Activated CD4-positive, alpha-beta memory T cell treated with anti-CD3 and anti-CD28 coated beads for 36 hours (primary cell): ENCODE measurements around the gene GMDS. TPM values are rescaled to one million over a fixed set of nuclear protein-coding genes. Genes with fewer than 3 reads are reported as not detected.

Source experiments
- CTCF ChIA-PET: fragments of 350-600 bp; sonication (Branson Sonifier 250); formaldehyde crosslinking; loops from one replicate; lab custom pipeline; 2021; ENCODE audit warnings: antibody characterized with exemption, inconsistent platforms; lab: Charles Lee
- POLR2A ChIA-PET: fragments of 350-600 bp; sonication (Branson Sonifier 250); formaldehyde crosslinking; loops from one replicate; lab custom pipeline; 2021; ENCODE audit warnings: antibody characterized with exemption; lab: Charles Lee
- DNase-seq: peaks from one replicate; pipeline ENCODE4 v3.0.0-alpha.2; 2020
- H3K27ac Mint-ChIP-seq: one replicate; pipeline ENCODE4 v1.8.0; 2021; ENCODE audit warnings: mixed read lengths
- H3K27me3 Mint-ChIP-seq: one replicate; pipeline ENCODE4 v1.8.0; 2021; ENCODE audit warnings: mixed read lengths
- H3K36me3 Mint-ChIP-seq: one replicate; pipeline ENCODE4 v1.8.0; 2021; ENCODE audit warnings: mixed read lengths
- H3K4me1 Mint-ChIP-seq: one replicate; pipeline ENCODE4 v1.8.0; 2021; ENCODE audit warnings: low read depth, mixed read lengths
- H3K4me3 Mint-ChIP-seq: one replicate; pipeline ENCODE4 v1.8.0; 2021; ENCODE audit warnings: mild to moderate bottlenecking, mixed read lengths
- H3K9me3 Mint-ChIP-seq: one replicate; pipeline ENCODE4 v1.8.0; 2021; ENCODE audit warnings: mixed read lengths
- intact Hi-C: fragments of 100-400 bp; cut with micrococcal nuclease; formaldehyde crosslinking; loops from one replicate; pipeline ENCODE4 v1.15.1; 2023
- total RNA-seq, 2 experiments: library from RNA; stranded (reverse); gene quantifications; one replicate each; pipeline ENCODE4 v1.2.3, GENCODE V29; 2021

Gene GMDS
- total RNA-seq, 2 experiments from 2014 or later = 34.7 to 36.4 TPM

DNA sequence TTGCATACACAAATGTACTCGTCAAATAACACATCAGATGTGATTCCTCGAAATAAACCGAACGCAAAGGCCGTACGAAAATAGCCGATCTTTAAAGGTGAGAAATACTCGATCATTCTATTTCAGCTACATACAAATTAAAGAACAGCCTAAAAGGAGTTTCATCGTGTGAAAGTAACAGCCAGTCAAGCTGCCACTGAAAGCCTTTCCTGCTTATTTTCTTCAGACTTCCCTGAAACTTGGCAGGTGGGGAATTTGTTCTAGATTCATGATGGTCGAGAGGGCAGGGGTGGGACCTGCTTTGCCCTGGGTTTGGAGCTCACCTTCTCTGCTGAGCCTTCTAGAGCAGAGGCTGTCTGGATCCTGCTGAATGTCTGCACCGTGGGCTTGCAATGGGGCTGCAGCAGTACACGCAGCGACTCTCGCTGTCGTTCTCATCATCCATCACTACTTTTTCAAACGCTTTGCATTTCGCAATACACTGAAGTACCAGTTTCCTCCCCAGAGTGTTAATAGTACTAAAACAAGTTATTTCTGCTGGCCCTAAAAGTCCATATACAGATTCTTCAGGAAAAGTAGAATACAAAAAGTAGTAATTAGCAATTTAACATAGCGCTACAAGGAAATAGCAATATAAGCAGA, 619.5 kb downstream of the GMDS start:
- no peak for DNase-seq
- H3K27ac Mint-ChIP-seq = no peak overlapping the region
- H3K4me3 Mint-ChIP-seq = no peak overlapping the region
- intact Hi-C loops = loop anchor here (2.0 kb wide), 1 partner anchor 19 kb away; no protein-coding TSS in a partner anchor
- H3K9me3 Mint-ChIP-seq = no peaks in the 10 kb centered on the region
- H3K36me3 Mint-ChIP-seq = peaks cover 15% of the 10 kb centered on the region
- H3K4me1 Mint-ChIP-seq = peaks cover 11% of the 10 kb centered on the region
- ChIA-PET POLR2A (no interaction called here), CTCF (interaction anchor here (0.7 to 2.5 kb wide), 4 partner anchors 18 to 1008 kb away, joined by 3 to 11 read pairs (median 4); no protein-coding TSS in a partner anchor)
- peaks cover 52% of the 10 kb centered on the region for H3K27me3 Mint-ChIP-seq

- Mint-ChIP-seq H3K4me3 (peak overlapping the region; percentile 49), H3K36me3 (peaks cover 15% of the 10 kb centered on the region), H3K27me3 (peaks cover 52% of the 10 kb centered on the region), H3K27ac (no peak overlapping the region), H3K4me1 (peaks cover 11% of the 10 kb centered on the region), H3K9me3 (no peaks in the 10 kb centered on the region)
- ChIA-PET POLR2A (interaction anchor here (0.6 kb wide), 1 partner anchor 814 kb away, joined by 3 read pairs; no protein-coding TSS in a partner anchor), CTCF (interaction anchor here (0.7 to 2.5 kb wide), 5 partner anchors 19 to 1009 kb away, joined by 3 to 11 read pairs (median 4); no protein-coding TSS in a partner anchor)
- intact Hi-C loops = loop anchor here (2.0 kb wide), 1 partner anchor 18 kb away; no protein-coding TSS in a partner anchor
- DNase-seq = no peak
These were observed 620.3 kb downstream of the GMDS start for GRCh38 chr6:1624851-1625781.

DNA sequence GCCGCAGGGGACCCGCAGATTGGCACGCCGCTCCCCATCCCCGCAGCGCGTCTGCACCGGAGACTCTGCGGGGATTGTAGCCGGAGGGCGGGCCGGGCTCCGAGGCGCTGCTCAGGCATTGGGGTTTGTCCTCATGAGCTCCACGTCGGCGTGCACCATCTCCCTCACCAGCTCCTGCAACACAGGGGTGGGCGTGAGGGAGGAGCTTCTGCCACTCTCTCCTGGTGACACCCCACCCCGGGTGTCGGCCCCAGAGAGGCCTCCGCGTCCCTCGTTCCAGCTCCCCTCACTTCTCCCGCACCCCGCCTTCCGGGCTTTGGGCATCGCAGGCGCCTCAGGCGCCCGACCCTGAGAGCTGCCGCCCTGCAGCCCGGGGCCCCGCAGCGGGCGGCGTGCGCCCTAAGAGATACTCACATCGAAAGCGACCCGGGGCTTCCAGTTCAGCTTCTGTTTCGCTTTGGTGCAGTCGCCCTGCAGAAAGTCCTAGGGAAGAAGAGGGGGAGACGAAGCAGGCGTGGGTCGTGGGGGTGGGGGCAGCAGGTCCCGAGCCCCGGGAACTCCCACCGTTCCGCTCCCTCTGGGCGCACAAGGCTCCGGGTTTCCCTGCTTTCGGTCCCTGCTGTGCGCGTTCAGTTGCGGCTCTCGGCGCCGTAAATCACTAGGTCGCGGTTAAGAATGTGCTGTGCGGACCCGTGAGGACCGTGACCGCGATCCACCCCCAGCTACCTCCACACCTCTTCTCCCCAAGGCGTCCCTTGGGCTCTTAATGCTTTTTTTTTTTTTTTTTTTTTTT, 621.2 kb downstream of the GMDS start:
- H3K36me3 Mint-ChIP-seq = peaks cover 15% of the 10 kb centered on the region
- DNase-seq = peak; percentile 45
- no peaks in the 10 kb centered on the region for H3K9me3 Mint-ChIP-seq
- H3K27ac Mint-ChIP-seq = no peak overlapping the region
- H3K4me3 Mint-ChIP-seq = peak overlapping the region; percentile 21
- CTCF ChIA-PET = interaction anchor here (0.8 to 2.5 kb wide), 4 partner anchors 14 to 1010 kb away, joined by 4 to 11 read pairs (median 4); no protein-coding TSS in a partner anchor
- peaks cover 53% of the 10 kb centered on the region for H3K27me3 Mint-ChIP-seq
- intact Hi-C loops = loop anchor here (2.0 kb wide), 1 partner anchor 17 kb away; no protein-coding TSS in a partner anchor
- POLR2A ChIA-PET = interaction anchor here (0.6 kb wide), 1 partner anchor 815 kb away, joined by 3 read pairs; no protein-coding TSS in a partner anchor
- H3K4me1 Mint-ChIP-seq = peaks cover 11% of the 10 kb centered on the region

GRCh38 chr6:1623769-1624057, 621.7 kb downstream of the GMDS start:
- no peaks in the 10 kb centered on the region for H3K9me3 Mint-ChIP-seq
- POLR2A ChIA-PET = no interaction called here

GRCh38 chr6:1622851-1623768, 622.3 kb downstream of the GMDS start:
- Mint-ChIP-seq H3K27ac (no peak overlapping the region), H3K9me3 (no peaks in the 10 kb centered on the region), H3K4me1 (peaks cover 11% of the 10 kb centered on the region), H3K27me3 (peaks cover 52% of the 10 kb centered on the region), H3K36me3 (peaks cover 15% of the 10 kb centered on the region), H3K4me3 (no peak overlapping the region)
- no peak for DNase-seq
- ChIA-PET CTCF (interaction anchor here (1.0 to 1.3 kb wide), 3 partner anchors 13 to 481 kb away, joined by 3 to 4 read pairs (median 4); no protein-coding TSS in a partner anchor), POLR2A (no interaction called here)
- intact Hi-C loops = no loop called here

More at GRCh38 chr6:1623769-1624057, 621.7 kb downstream of the GMDS start:
- intact Hi-C loops = loop anchor here (2.0 kb wide), 1 partner anchor 17 kb away; no protein-coding TSS in a partner anchor
- DNase-seq = no peak
- Mint-ChIP-seq H3K27me3 (peaks cover 51% of the 10 kb centered on the region), H3K27ac (no peak overlapping the region), H3K4me3 (no peak overlapping the region), H3K36me3 (peaks cover 15% of the 10 kb centered on the region), H3K4me1 (peaks cover 11% of the 10 kb centered on the region)
- CTCF ChIA-PET = interaction anchor here (1.0 to 1.3 kb wide), 2 partner anchors 13 to 481 kb away, joined by 4 read pairs; no protein-coding TSS in a partner anchor

- ChIA-PET POLR2A (no interaction called here), CTCF (interaction anchor here (1.0 kb wide), 1 partner anchor 26 kb away, joined by 3 read pairs; no protein-coding TSS in a partner anchor)
- Mint-ChIP-seq H3K27ac (no peak overlapping the region), H3K27me3 (peaks cover 56% of the 10 kb centered on the region), H3K4me1 (peaks cover 11% of the 10 kb centered on the region), H3K4me3 (no peak overlapping the region), H3K9me3 (no peaks in the 10 kb centered on the region), H3K36me3 (peaks cover 15% of the 10 kb centered on the region)
- no peak for DNase-seq
- intact Hi-C loops = no loop called here
These were observed 623.1 kb downstream of the GMDS start for GRCh38 chr6:1622220-1622850.

GRCh38 chr6:1621070-1621701, 624.2 kb downstream of the GMDS start:
- H3K36me3 Mint-ChIP-seq = peaks cover 15% of the 10 kb centered on the region
- H3K9me3 Mint-ChIP-seq = no peaks in the 10 kb centered on the region
- no peak overlapping the region for H3K4me3 Mint-ChIP-seq
- DNase-seq = no peak
- H3K27ac Mint-ChIP-seq = no peak overlapping the region
- ChIA-PET CTCF (no interaction called here), POLR2A (no interaction called here)
- peaks cover 11% of the 10 kb centered on the region for H3K4me1 Mint-ChIP-seq
- peaks cover 56% of the 10 kb centered on the region for H3K27me3 Mint-ChIP-seq
- intact Hi-C loops = no loop called here

DNA sequence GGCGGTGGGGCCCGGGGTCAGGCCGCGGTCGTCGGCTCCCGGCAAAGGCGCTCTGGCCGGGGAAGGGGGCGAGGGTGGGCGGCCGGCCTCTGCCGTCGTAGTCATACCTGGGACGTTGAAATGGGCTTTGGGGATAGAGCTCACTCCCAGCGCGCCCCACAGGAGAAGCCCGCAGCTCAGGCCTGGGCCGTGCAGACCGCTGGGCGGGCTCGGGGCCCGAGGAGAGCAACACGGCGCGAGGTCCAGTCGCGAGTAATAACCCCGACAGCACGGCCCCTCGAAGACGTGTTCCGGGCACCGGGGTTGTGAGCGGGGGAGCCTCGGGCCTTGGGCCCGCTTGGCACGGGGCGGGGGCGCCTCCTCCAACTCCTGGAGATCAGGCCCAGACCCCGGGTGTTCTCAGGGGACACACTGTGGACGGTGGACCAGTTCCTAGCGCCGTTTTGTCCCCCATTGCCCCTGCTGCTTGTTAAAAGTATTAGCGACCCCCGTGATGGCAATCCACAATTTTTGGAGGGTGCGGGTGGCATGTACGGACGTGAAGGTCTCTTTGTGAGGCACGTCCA, 624.8 kb downstream of the GMDS start:
- POLR2A ChIA-PET = no interaction called here
- Mint-ChIP-seq H3K27ac (no peak overlapping the region), H3K4me1 (peaks cover 9% of the 10 kb centered on the region), H3K9me3 (no peaks in the 10 kb centered on the region), H3K27me3 (peaks cover 58% of the 10 kb centered on the region), H3K36me3 (peaks cover 15% of the 10 kb centered on the region), H3K4me3 (no peak overlapping the region)
- DNase-seq = no peak
- intact Hi-C loops = no loop called here
- CTCF ChIA-PET = interaction anchor here (0.8 kb wide), 1 partner anchor 14 kb away, joined by 3 read pairs; no protein-coding TSS in a partner anchor

GRCh38 chr6:1619673-1620503, 625.5 kb downstream of the GMDS start:
- Mint-ChIP-seq H3K27me3 (peaks cover 56% of the 10 kb centered on the region), H3K27ac (no peak overlapping the region), H3K36me3 (peaks cover 15% of the 10 kb centered on the region), H3K4me1 (peaks cover 3% of the 10 kb centered on the region), H3K9me3 (no peaks in the 10 kb centered on the region), H3K4me3 (no peak overlapping the region)
- intact Hi-C loops = no loop called here
- ChIA-PET CTCF (interaction anchor here (0.8 to 0.9 kb wide), 2 partner anchors 9 to 14 kb away, joined by 3 read pairs; no protein-coding TSS in a partner anchor), POLR2A (no interaction called here)
- no peak for DNase-seq
